H1 (cell line): ENCODE data around the gene NCR2. TPM values are rescaled to one million over a fixed set of nuclear protein-coding genes. Genes with fewer than 3 reads are reported as not detected.

Experiments
- CTCF ChIA-PET: fragments of 300-600 bp; sonication (Branson Sonifier 250); formaldehyde crosslinking; loops from one replicate; lab custom pipeline; 2021; ENCODE audit not compliant: partially characterized antibody; lab: Charles Lee
- POLR2A ChIA-PET: fragments of 300-600 bp; sonication (Branson Sonifier 250); formaldehyde crosslinking; loops from one replicate; lab custom pipeline; 2021; ENCODE audit warnings: inconsistent platforms; ENCODE audit not compliant: partially characterized antibody; lab: Charles Lee
- DNase-seq, 2 experiments: peaks; one replicate each; pipeline versions ENCODE4 v3.0.0 to v3.0.0-alpha.2; 2010 to 2022; ENCODE audit warnings: low spot score in 2 of 2, low read depth in 1 of 2, mixed read lengths in 1 of 2
- FAIRE-seq: peaks from 2 replicates; lab custom pipeline; 2011; peaks lifted over from hg19 to GRCh38; lab: Jason Lieb, UNC
- H2AFZ ChIP-seq: 2 replicates; pipeline ENCODE4 v1.8.1; 2012; ENCODE audit warnings: low read length, inconsistent platforms
- H2AK5ac ChIP-seq: 2 replicates; pipeline ENCODE4 v1.6.1; 2013; ENCODE audit warnings: low read depth, low read length
- H2BK120ac ChIP-seq: replicated peaks from 2 replicates; pipeline ENCODE3; 2013; ENCODE audit warnings: low read depth, low read length, inconsistent platforms
- H2BK12ac ChIP-seq: 2 replicates; pipeline ENCODE4 v1.6.1; 2013; ENCODE audit warnings: low read depth, low read length
- H2BK15ac ChIP-seq: 2 replicates; pipeline ENCODE4 v1.6.1; 2013; ENCODE audit warnings: low read length
- H2BK20ac ChIP-seq: 2 replicates; pipeline ENCODE4 v1.6.1; 2013; ENCODE audit warnings: low read length
- H2BK5ac ChIP-seq: 2 replicates; pipeline ENCODE4 v1.6.1; 2013; ENCODE audit warnings: low read depth, low read length
- H3K14ac ChIP-seq: 2 replicates; pipeline ENCODE4 v1.6.1; 2013; ENCODE audit warnings: inconsistent platforms; ENCODE audit not compliant: insufficient read length
- H3K18ac ChIP-seq: 2 replicates; pipeline ENCODE4 v1.6.1; 2013; ENCODE audit warnings: low read length; ENCODE audit errors: extremely low read depth
- H3K23ac ChIP-seq: 2 replicates; pipeline ENCODE4 v1.6.1; 2013; ENCODE audit warnings: inconsistent platforms; ENCODE audit not compliant: insufficient read length
- H3K23me2 ChIP-seq: 2 replicates; pipeline ENCODE4 v1.6.1; 2013; ENCODE audit warnings: low read depth, low read length
- H3K27ac ChIP-seq: 2 replicates; pipeline ENCODE4 v1.6.1; 2011; ENCODE audit warnings: low read depth, low read length, inconsistent platforms
- H3K27me3 ChIP-seq, 4 experiments: replicated peaks in 1 of 4; 1 replicate in 1 of 4; 2 replicates in 3 of 4; pipeline versions ENCODE4 v1.6.1 to v1.8.1; 2011 to 2013; ENCODE audit warnings: low read length in 3 of 4, mild to moderate bottlenecking in 3 of 4, inconsistent platforms in 2 of 4, mixed read lengths in 2 of 4, moderate library complexity in 1 of 4; ENCODE audit not compliant: control insufficient read depth in 3 of 4, insufficient read depth in 3 of 4; ENCODE audit errors: extremely low read depth in 1 of 4
- H3K36me3 ChIP-seq, 4 experiments: 2 replicates each; pipeline versions ENCODE4 v1.6.1 to v1.8.1; 2011 to 2013; ENCODE audit warnings: mild to moderate bottlenecking in 4 of 4, low read length in 3 of 4, moderate library complexity in 2 of 4, control low read depth in 1 of 4, inconsistent platforms in 1 of 4; ENCODE audit not compliant: insufficient read depth in 4 of 4, control insufficient read depth in 2 of 4
- H3K4ac ChIP-seq: replicated peaks from 2 replicates; pipeline ENCODE3; 2013; ENCODE audit warnings: low read length, low read depth, mixed read lengths, inconsistent platforms; ENCODE audit not compliant: insufficient read length
- H3K4me1 ChIP-seq, 4 experiments: replicated peaks in 1 of 4; 1 replicate in 1 of 4; 2 replicates in 3 of 4; pipeline versions ENCODE4 v1.6.1 to v1.8.1; 2011 to 2013; ENCODE audit warnings: low read length in 3 of 4, inconsistent platforms in 2 of 4, mixed read lengths in 1 of 4; ENCODE audit not compliant: insufficient read depth in 4 of 4, control insufficient read depth in 3 of 4
- H3K4me2 ChIP-seq, 2 experiments: 2 replicates each; pipeline versions ENCODE4 v1.6.1 to v1.8.1; 2011 to 2013; ENCODE audit warnings: low read depth in 2 of 2, low read length in 2 of 2, control low read depth in 1 of 2, inconsistent platforms in 1 of 2, mild to moderate bottlenecking in 1 of 2; ENCODE audit not compliant: insufficient read depth in 1 of 2
- H3K4me3 ChIP-seq, 4 experiments: fragments of 200-600, 300-600 bp in 1 of 4; sonication (generic), shearing (Covaris generic), sonication (Bioruptor Twin) in 1 of 4; 2 replicates each; pipeline versions ENCODE4 v1.5.1 to v1.8.1; 2011 to 2016; ENCODE audit warnings: low read length in 4 of 4, low read depth in 3 of 4, control low read depth in 2 of 4, inconsistent platforms in 2 of 4, mild to moderate bottlenecking in 2 of 4, mixed read lengths in 1 of 4, moderate library complexity in 1 of 4; ENCODE audit not compliant: insufficient read depth in 2 of 4; ENCODE audit errors: extremely low read depth in 1 of 4
- H3K56ac ChIP-seq: replicated peaks from 2 replicates; pipeline ENCODE3; 2013; ENCODE audit warnings: low read depth, mild to moderate bottlenecking, mixed read lengths, low read length, inconsistent platforms; ENCODE audit not compliant: insufficient read length
- H3K79me1 ChIP-seq: 2 replicates; pipeline ENCODE4 v1.6.1; 2013; ENCODE audit warnings: low read depth, low read length, control low read depth
- H3K79me2 ChIP-seq, 2 experiments: 2 replicates each; pipeline versions ENCODE4 v1.6.1 to v1.8.1; 2012 to 2013; ENCODE audit warnings: low read length in 2 of 2, mild to moderate bottlenecking in 2 of 2, inconsistent platforms in 1 of 2; ENCODE audit not compliant: insufficient read depth in 2 of 2, control insufficient read depth in 1 of 2
- H3K9ac ChIP-seq, 4 experiments: replicated peaks in 1 of 4; 1 replicate in 1 of 4; 2 replicates in 3 of 4; pipeline versions ENCODE4 v1.6.1 to v1.8.1; 2011 to 2013; ENCODE audit warnings: low read depth in 3 of 4, low read length in 3 of 4, control low read depth in 2 of 4, mild to moderate bottlenecking in 2 of 4, moderate library complexity in 2 of 4, inconsistent platforms in 1 of 4; ENCODE audit errors: extremely low read depth in 1 of 4
- H3K9me3 ChIP-seq, 2 experiments: 2 replicates each; pipeline versions ENCODE4 v1.6.1 to v1.8.1; 2012 to 2013; ENCODE audit warnings: mild to moderate bottlenecking in 2 of 2, moderate library complexity in 2 of 2, control low read depth in 1 of 2, inconsistent platforms in 1 of 2, low read depth in 1 of 2, low read length in 1 of 2, mixed read lengths in 1 of 2; ENCODE audit not compliant: insufficient read depth in 2 of 2
- H4K20me1 ChIP-seq, 2 experiments: replicated peaks in 1 of 2; 2 replicates each; pipeline versions ENCODE3 to v1.8.1; 2011 to 2013; ENCODE audit warnings: inconsistent platforms in 2 of 2, low read length in 2 of 2, mild to moderate bottlenecking in 1 of 2; ENCODE audit not compliant: insufficient read depth in 2 of 2, control insufficient read depth in 1 of 2
- H4K5ac ChIP-seq: 2 replicates; pipeline ENCODE4 v1.6.1; 2013; ENCODE audit warnings: low read length, low read depth, mixed read lengths, inconsistent platforms; ENCODE audit not compliant: insufficient read length
- H4K8ac ChIP-seq: 2 replicates; pipeline ENCODE4 v1.8.0; 2013; ENCODE audit warnings: mild to moderate bottlenecking, moderate library complexity, low read length, inconsistent platforms; ENCODE audit not compliant: insufficient read depth; ENCODE audit errors: extremely low read depth
- H4K91ac ChIP-seq: replicated peaks from 2 replicates; pipeline ENCODE3; 2013; ENCODE audit warnings: low read length, mixed read lengths, inconsistent platforms; ENCODE audit not compliant: insufficient read length
- CBX5 ChIP-seq: fragments of 300-800, 300-1000 bp; sonication (generic); IDR thresholded peaks from 2 replicates; pipeline ENCODE4 v1.7.1; 2016; ENCODE audit warnings: antibody characterized with exemption, low read length, low read depth
- HDAC6 ChIP-seq: IDR thresholded peaks from one replicate; pipeline ENCODE4 v1.7.1; 2012; ENCODE audit warnings: low read depth, mild to moderate bottlenecking, inconsistent platforms, low read length, moderate library complexity
- KDM1A ChIP-seq: fragments of 200-600, 300-600 bp; sonication (generic); IDR thresholded peaks from 2 replicates; pipeline ENCODE4 v1.7.1; 2016; ENCODE audit warnings: mild to moderate bottlenecking, low read length, borderline replicate concordance
- RAD21 ChIP-seq, 2 experiments: IDR thresholded peaks in 1 of 2; conservative IDR thresholded peaks in 1 of 2; 2 replicates each; pipeline ENCODE4 v1.6.1; 2011; ENCODE audit warnings: low read depth in 2 of 2, low read length in 2 of 2, improper control_type of control experiment in 1 of 2, inconsistent platforms in 1 of 2, mild to moderate bottlenecking in 1 of 2, moderate library complexity in 1 of 2
- SP4 ChIP-seq: IDR thresholded peaks from 2 replicates; pipeline ENCODE4 v1.6.1; 2012; ENCODE audit warnings: low read length, inconsistent platforms
- WGBS, 2 experiments: shearing (Covaris generic) in 1 of 2; methylation state at CpG; one replicate each; pipeline versions ENCODE4 v1.1.6 to v1.1.7; 2013 to 2015; ENCODE audit warnings: low lambda C conversion rate in 2 of 2, mixed read lengths in 2 of 2, inconsistent platforms in 1 of 2, low coverage in 1 of 2, missing lambda C conversion rate in 1 of 2; ENCODE audit not compliant: insufficient replicate concordance in 2 of 2, insufficient coverage in 1 of 2, insufficient read length in 1 of 2; ENCODE audit errors: extremely low coverage in 1 of 2, missing lambda C conversion rate in 1 of 2; 5-methylcytosine and 5-hydroxymethylcytosine counted together
- polyA plus RNA-seq, 7 experiments: library from polyadenylated mRNA; depleted of rRNA in 3 of 7; stranded (reverse) in 5 of 7; unstranded in 2 of 7; fragments of >200 nt in 5 of 7; fragments of 200-250 nt in 2 of 7; gene quantifications; 1 replicate in 5 of 7; 2 replicates in 1 of 7; 4 replicates in 1 of 7; pipeline versions ENCODE4 v1.2.1 to v1.2.3, GENCODE V29; 2011 to 2013; ENCODE audit warnings: missing spikeins in 2 of 7, mixed read lengths in 2 of 7
- total RNA-seq: library from RNA; stranded (reverse); fragmentation: NEBNext Ultra II Directional; extraction: Animal tissue kit (Norgen Biotek cat#: 25700); gene quantifications from 2 replicates; pipeline ENCODE4 v1.2.1, GENCODE V29; 2021
- TF ChIP-seq, protein P1 (sequence below), 3 experiments: IDR thresholded peaks; 1 replicate in 2 of 3; 2 replicates in 1 of 3; pipeline versions ENCODE4 v1.5.1 to v1.6.1; 2011; ENCODE audit warnings: low read length in 3 of 3, mild to moderate bottlenecking in 3 of 3, inconsistent platforms in 2 of 3, low read depth in 1 of 3, moderate library complexity in 1 of 3; ENCODE audit not compliant: insufficient read depth in 1 of 3; ENCODE audit errors: control extremely low read depth in 1 of 3

NCR2 gene
- total and polyA plus RNA-seq, 2 of the 8 experiments (the other 6 are each of a cell fraction or from before 2014, with no cell fraction given): not detected

DNA sequence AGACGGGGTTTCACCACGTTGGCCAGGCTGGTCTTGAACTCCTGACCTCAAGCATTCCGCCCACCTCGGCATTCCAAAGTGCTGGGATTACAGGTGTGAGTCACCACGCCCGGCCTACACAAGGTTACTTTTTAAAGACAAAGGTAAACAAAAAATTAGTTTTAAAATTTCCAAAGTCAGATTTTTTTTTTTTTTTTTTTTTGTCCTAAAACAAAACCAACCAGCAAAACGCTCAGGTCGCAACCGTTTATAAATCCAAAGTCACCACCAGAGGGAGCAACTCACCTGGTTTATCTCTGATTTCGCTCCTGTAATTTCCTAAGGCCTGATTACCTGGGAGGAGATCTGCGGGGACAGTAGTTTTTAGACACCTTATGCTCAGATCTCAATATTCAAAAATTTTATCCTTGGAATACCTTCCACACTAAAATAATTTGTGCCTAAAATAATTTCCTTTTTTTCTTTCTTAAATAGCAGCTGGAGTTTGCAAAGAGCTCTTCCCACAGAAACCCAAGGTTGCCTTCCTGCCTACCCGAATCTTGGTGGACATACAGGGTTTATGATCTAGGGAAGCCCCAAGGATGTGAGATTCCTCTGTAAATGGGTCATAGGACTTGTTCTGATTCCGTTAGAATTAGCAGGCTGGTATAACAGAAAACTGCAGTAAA is 29.1 kb upstream of the NCR2 start:
- Histone ChIP-seq H3K4me1 (peaks cover 0 to 3% (median 0%) of the 10 kb centered on the region in 4 experiments; a peak in 1 of 7 replicates), H3K27me3 (no peaks in the 10 kb centered on the region; a peak in 1 of 7 replicates), H3K4me2 (no peak overlapping the region), H2BK20ac (no peak overlapping the region), H3K4ac (no peak overlapping the region), H2BK15ac (no peak overlapping the region), H3K9ac (no peak overlapping the region), H3K36me3 (no peaks in the 10 kb centered on the region), H2BK12ac (no peak overlapping the region), H3K4me3 (no peak overlapping the region), H3K14ac (no peak overlapping the region), H3K23ac (no peak overlapping the region), H3K9me3 (no peaks in the 10 kb centered on the region), H3K79me1 (no peaks in the 10 kb centered on the region), H2BK5ac (no peak overlapping the region), H2BK120ac (no peak overlapping the region), H3K18ac (no peak overlapping the region), H4K5ac (no peak overlapping the region), H4K8ac (no peak overlapping the region), H4K91ac (no peak overlapping the region), H3K27ac (no peak overlapping the region), H2AFZ (no peak overlapping the region), H4K20me1 (no peaks in the 10 kb centered on the region), H3K56ac (no peak overlapping the region), H3K23me2 (no peaks in the 10 kb centered on the region), H2AK5ac (no peak overlapping the region), H3K79me2 (no peaks in the 10 kb centered on the region)
- DNase-seq: no peak
- POLR2A ChIA-PET: interaction anchor here (1.4 kb wide), 2 partner anchors 12 to 18 kb away, joined by 3 read pairs; no protein-coding TSS in a partner anchor
- TF ChIP-seq RAD21 (IDR thresholded peaks at IDR 0.05 in 1 of 2, conservative IDR thresholded peaks at IDR 0.05 in 1 of 2; ENCODE audit: low read depth in 2 of 2, low read length in 2 of 2) (peak; percentile 57 to 72), HDAC6 (no peak), CBX5 (no peak), SP4 (no peak), KDM1A (no peak)
- TF ChIP-seq, protein P1, sequence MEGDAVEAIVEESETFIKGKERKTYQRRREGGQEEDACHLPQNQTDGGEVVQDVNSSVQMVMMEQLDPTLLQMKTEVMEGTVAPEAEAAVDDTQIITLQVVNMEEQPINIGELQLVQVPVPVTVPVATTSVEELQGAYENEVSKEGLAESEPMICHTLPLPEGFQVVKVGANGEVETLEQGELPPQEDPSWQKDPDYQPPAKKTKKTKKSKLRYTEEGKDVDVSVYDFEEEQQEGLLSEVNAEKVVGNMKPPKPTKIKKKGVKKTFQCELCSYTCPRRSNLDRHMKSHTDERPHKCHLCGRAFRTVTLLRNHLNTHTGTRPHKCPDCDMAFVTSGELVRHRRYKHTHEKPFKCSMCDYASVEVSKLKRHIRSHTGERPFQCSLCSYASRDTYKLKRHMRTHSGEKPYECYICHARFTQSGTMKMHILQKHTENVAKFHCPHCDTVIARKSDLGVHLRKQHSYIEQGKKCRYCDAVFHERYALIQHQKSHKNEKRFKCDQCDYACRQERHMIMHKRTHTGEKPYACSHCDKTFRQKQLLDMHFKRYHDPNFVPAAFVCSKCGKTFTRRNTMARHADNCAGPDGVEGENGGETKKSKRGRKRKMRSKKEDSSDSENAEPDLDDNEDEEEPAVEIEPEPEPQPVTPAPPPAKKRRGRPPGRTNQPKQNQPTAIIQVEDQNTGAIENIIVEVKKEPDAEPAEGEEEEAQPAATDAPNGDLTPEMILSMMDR (IDR thresholded peaks at IDR 0.05; ENCODE audit: control extremely low read depth in 1 of 3, insufficient read depth in 1 of 3, low read depth in 1 of 3, low read length in 3 of 3): peak in 2 of 3 experiments; percentile 63 to 67; a peak in 3 of 4 replicates
- CTCF ChIA-PET: interaction anchor here (0.6 to 8.1 kb wide), 31 partner anchors 9 to 393 kb away, joined by 3 to 97 read pairs (median 4); partner anchors contain the start of genes NCR2 and TREML1
- FAIRE-seq: peak; percentile 32
- 45% methylated on average over 12 of the region's 13 CpGs; no CpG with 5 or more reads in 1 of the 2 experiments for WGBS, 2 experiments
